ENCODE data around the gene SMIM3. TPM values are rescaled to one million over a fixed set of nuclear protein-coding genes. Genes with fewer than 3 reads are reported as not detected.

SMIM3 gene
- total and polyA plus RNA-seq, 12 donors = 12.3 to 57.4 (median 27.6) TPM

DNA sequence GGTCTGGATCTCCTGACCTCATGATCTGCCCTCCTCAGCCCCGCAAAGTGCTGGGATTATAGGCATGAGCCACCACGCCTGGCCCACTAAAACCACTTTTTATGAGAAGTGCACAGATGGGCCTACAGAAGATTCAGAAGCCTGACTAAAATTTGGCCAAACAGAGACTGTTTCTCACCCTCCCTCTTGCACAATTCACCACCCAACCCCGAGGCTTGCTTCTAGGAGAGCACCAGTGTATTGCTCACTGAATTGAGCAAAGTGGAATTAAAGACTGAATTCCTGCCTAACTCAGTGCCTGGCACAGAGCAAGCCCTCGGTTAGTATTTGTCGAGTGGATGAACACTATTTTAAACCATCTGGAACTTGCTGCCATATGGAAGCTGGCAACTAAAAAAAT lies 16.3 kb upstream of the SMIM3 start:
- Histone ChIP-seq H3K27me3 (no peaks in the 10 kb centered on the region), H3K4me3 (no peak overlapping the region), H3K9me3 (replicated peaks in 1 of 3) (no peaks in the 10 kb centered on the region), H3K36me3 (replicated peaks in 1 of 2) (no peaks in the 10 kb centered on the region), H3K4me1 (replicated peaks in 1 of 2) (peaks cover 18 to 34% of the 10 kb centered on the region in 2 donors), H3K27ac (peak overlapping the region in 3 of 5 donors; percentile 75 to 86 (median 75))
- WGBS, 4 donors = 75 to 89% (median 76%) methylated on average over 5 of the region's 5 CpGs
- intact Hi-C loops (cut with DNase I) = no loop called here
- TF ChIP-seq POLR2A (IDR thresholded peaks at IDR 0.05) = no peak
- TF ChIP-seq, protein P1, sequence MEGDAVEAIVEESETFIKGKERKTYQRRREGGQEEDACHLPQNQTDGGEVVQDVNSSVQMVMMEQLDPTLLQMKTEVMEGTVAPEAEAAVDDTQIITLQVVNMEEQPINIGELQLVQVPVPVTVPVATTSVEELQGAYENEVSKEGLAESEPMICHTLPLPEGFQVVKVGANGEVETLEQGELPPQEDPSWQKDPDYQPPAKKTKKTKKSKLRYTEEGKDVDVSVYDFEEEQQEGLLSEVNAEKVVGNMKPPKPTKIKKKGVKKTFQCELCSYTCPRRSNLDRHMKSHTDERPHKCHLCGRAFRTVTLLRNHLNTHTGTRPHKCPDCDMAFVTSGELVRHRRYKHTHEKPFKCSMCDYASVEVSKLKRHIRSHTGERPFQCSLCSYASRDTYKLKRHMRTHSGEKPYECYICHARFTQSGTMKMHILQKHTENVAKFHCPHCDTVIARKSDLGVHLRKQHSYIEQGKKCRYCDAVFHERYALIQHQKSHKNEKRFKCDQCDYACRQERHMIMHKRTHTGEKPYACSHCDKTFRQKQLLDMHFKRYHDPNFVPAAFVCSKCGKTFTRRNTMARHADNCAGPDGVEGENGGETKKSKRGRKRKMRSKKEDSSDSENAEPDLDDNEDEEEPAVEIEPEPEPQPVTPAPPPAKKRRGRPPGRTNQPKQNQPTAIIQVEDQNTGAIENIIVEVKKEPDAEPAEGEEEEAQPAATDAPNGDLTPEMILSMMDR (IDR thresholded peaks at IDR 0.05) = no peak
- DNase-seq = no peak

DNA sequence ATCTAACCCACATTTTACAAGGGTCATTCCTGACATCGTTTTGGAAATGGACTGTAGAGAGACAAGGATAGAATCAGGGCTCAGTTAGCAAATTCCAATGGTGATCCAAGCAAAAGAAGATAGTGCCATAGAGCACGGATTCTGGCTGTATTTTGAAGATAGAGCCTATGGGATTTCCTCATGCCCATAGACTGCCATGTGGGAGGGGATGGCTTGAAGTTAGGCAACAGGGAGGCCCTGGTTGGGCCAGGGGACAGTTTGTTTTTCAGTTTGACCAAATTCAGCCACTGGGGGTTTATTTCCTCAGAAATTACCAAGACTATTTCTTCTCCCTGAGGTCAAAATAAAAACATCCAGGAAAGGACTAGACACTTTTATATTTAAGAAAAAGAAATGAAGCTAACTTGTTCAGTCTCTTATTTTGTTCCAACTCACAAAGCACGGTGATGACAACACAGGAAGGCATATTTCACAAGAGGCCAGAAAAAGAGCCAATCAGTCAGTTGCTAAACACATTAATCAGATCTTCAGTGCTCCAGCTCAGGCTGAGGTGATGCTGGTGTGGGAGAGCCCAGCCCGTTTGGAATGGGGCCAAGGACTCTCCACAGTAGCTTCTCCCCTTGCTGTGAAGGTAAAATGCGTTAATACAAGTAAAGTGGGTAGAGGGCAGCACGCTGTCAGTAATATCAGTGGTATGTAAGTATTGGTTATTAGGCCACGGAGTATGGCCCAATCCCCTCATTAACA lies 15.4 kb upstream of the SMIM3 start:
- H3K4me3 ChIP-seq = no peak overlapping the region
- no peaks in the 10 kb centered on the region for H3K9me3 ChIP-seq (replicated peaks in 1 of 3)
- no peaks in the 10 kb centered on the region for H3K27me3 ChIP-seq
- TF ChIP-seq, protein P1 (IDR thresholded peaks at IDR 0.05) = peak in 4 of 6 experiments; percentile 7 to 14 (median 11)
- TF ChIP-seq POLR2A (IDR thresholded peaks at IDR 0.05) = no peak
- DNase-seq = peak; percentile 80 to 96 (median 90)
- peak overlapping the region; percentile 47 to 86 (median 75) for H3K27ac ChIP-seq
- H3K36me3 ChIP-seq (replicated peaks in 1 of 2) = no peaks in the 10 kb centered on the region
- H3K4me1 ChIP-seq (replicated peaks in 1 of 2) = peaks cover 18 to 27% of the 10 kb centered on the region in 2 donors
- intact Hi-C loops (cut with DNase I) = no loop called here
- WGBS, 4 donors = 17 to 23% (median 18%) methylated on average over 7 of the region's 7 CpGs

DNA sequence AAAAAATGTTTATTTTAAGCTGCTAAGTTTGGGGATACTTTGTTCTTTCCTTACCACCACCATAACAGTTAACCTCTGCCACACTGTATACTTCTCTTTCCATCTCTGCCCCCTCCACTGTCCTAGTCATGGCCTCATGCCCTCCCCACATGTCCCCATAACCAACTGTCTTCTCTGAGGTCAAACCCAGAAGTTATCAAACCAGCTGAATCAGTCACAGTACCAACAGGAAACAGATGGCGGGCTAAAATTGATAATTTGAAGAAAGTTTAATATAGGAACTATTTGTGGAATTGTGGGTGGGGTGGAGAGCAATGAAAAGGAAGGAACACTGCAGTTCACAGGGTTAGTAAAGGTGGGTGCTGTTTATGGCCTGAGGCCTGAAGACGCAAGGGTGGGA lies 14.0 kb upstream of the SMIM3 start:
- H3K27me3 ChIP-seq = no peaks in the 10 kb centered on the region
- no peak for DNase-seq
- intact Hi-C loops (cut with DNase I) = no loop called here
- H3K9me3 ChIP-seq (replicated peaks in 1 of 3) = no peaks in the 10 kb centered on the region
- peaks cover 13 to 22% of the 10 kb centered on the region in 2 donors for H3K4me1 ChIP-seq (replicated peaks in 1 of 2)
- H3K4me3 ChIP-seq = no peak overlapping the region
- TF ChIP-seq, protein P1 (IDR thresholded peaks at IDR 0.05) = no peak
- TF ChIP-seq POLR2A (IDR thresholded peaks at IDR 0.05) = no peak
- peak overlapping the region; percentile 32 to 86 (median 75) for H3K27ac ChIP-seq
- 73 to 77% (median 75%) methylated on average over 2 of the region's 2 CpGs for WGBS, 4 donors
- no peaks in the 10 kb centered on the region for H3K36me3 ChIP-seq (replicated peaks in 1 of 2)

DNA sequence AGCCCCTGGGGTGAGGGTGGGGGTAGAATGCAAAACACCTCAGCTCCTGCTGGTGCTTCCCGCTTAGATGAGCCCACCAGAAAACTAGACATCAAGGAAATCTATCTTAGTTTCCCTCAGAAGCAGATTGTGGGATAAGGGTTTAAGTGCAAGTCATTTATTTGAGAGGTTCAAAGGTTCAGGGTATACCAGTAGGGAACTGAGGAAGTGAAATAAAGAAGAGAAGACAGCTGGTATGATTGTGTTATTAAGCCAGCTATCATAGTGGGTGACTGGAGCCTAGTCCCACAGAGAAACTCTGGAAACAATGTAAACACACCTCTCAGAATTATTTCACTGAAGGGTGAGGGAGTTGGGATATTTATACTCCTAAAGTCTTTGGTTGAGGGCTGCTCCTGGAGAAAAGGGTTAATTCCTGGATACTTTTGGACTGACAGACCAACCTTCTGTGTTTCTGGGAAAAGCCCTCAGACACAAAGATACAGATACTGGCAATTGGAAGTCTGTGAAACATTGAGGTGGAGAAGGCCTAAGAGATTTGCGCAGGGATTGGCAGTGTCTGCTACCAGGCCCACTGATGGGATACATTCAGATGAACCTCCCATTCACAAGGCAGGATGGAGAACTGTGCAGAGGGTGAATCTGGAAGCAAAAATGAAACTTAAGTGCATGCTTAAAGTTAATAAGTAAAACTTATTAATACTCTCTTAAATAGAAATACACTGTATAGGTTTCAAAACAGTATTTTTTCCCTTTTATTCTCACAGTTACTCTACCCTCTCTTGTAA lies 13.4 kb upstream of the SMIM3 start:
- intact Hi-C loops (cut with DNase I) = no loop called here
- peak overlapping the region; percentile 32 to 86 (median 46) for H3K27ac ChIP-seq
- 83 to 92% (median 84%) methylated on average over 2 of the region's 2 CpGs for WGBS, 4 donors

More for the DNA sequence above, 13.4 kb upstream of the SMIM3 start:
- Histone ChIP-seq H3K36me3 (replicated peaks in 1 of 2) (no peaks in the 10 kb centered on the region), H3K4me1 (replicated peaks in 1 of 2) (peaks cover 11 to 21% of the 10 kb centered on the region in 2 donors), H3K4me3 (no peak overlapping the region), H3K9me3 (replicated peaks in 1 of 3) (no peaks in the 10 kb centered on the region), H3K27me3 (no peaks in the 10 kb centered on the region)
- no peak for DNase-seq
- TF ChIP-seq, protein P1 (IDR thresholded peaks at IDR 0.05) = no peak

All from adrenal gland (tissue), 12 donors.